Activated T-helper 1 cell treated with anti-CD3 and anti-CD28 coated beads, Interleukin-2, amount 50 U/mL, for 16 hours (primary cell): ENCODE measurements around the gene RPSA.
"Not testable (repeated sequence)": the region's sequence is repeated elsewhere in the genome, so short reads cannot be mapped to it uniquely, and the experiment has no call there.

ENCODE experiments used
- DNase-seq, 2 donors: peaks; one replicate each; pipeline ENCODE4 v3.0.0-alpha.2; 2020; ENCODE audit warnings: low read depth in 1 of 2, low spot score in 1 of 2

Gene RPSA

GRCh38 chr3:39388153-39388552, 18.4 kb upstream of the RPSA start:
- DNase-seq: no peak

GRCh38 chr3:39388741-39389248, 17.7 kb upstream of the RPSA start:
- DNase-seq: no peak

GRCh38 chr3:39390181-39390580, 16.3 kb upstream of the RPSA start:
- DNase-seq: no peak

GRCh38 chr3:39396690-39397089, 9.8 kb upstream of the RPSA start:
- no peak for DNase-seq

GRCh38 chr3:39398700-39399099, 7.8 kb upstream of the RPSA start:
- DNase-seq: no peak

- no peak for DNase-seq
These were observed 4.5 kb upstream of the RPSA start for GRCh38 chr3:39401983-39402382.

GRCh38 chr3:39404943-39405686, 1.4 kb upstream of the RPSA start:
- DNase-seq: no peak

GRCh38 chr3:39405687-39406367, 693 bp upstream of the RPSA start:
- no peak for DNase-seq

GRCh38 chr3:39407259-39407629, 724 bp downstream of the RPSA start:
- DNase-seq: no peak

GRCh38 chr3:39407773-39408492, 1.4 kb downstream of the RPSA start:
- no peak for DNase-seq

- no peak for DNase-seq
These were observed 2.2 kb downstream of the RPSA start for GRCh38 chr3:39408493-39409372.

- DNase-seq: no peak
These were observed 3.1 kb downstream of the RPSA start for GRCh38 chr3:39409514-39410136.

- DNase-seq: no peak
These were observed 4.4 kb downstream of the RPSA start for GRCh38 chr3:39410893-39411292.

- DNase-seq: no peak
These were observed 6.2 kb downstream of the RPSA start for GRCh38 chr3:39412668-39413260.

GRCh38 chr3:39413691-39414420, 7.3 kb downstream of the RPSA start:
- no peak for DNase-seq

GRCh38 chr3:39414421-39414907, 7.9 kb downstream of the RPSA start:
- DNase-seq: no peak

- not testable (repeated sequence) for DNase-seq
These were observed 8.8 kb downstream of the RPSA start for GRCh38 chr3:39415302-39415701.

GRCh38 chr3:39415983-39416382, 9.5 kb downstream of the RPSA start:
- no peak for DNase-seq

- DNase-seq: not testable (repeated sequence)
These were observed 10.5 kb downstream of the RPSA start for GRCh38 chr3:39416998-39417397.
